ENCODE data around the gene SETD3. TPM values are rescaled to one million over a fixed set of nuclear protein-coding genes. Genes with fewer than 3 reads are reported as not detected.

SETD3 gene
- total and polyA plus RNA-seq, 4 donors, result 36.4 to 60.9 (median 49.7) TPM

DNA sequence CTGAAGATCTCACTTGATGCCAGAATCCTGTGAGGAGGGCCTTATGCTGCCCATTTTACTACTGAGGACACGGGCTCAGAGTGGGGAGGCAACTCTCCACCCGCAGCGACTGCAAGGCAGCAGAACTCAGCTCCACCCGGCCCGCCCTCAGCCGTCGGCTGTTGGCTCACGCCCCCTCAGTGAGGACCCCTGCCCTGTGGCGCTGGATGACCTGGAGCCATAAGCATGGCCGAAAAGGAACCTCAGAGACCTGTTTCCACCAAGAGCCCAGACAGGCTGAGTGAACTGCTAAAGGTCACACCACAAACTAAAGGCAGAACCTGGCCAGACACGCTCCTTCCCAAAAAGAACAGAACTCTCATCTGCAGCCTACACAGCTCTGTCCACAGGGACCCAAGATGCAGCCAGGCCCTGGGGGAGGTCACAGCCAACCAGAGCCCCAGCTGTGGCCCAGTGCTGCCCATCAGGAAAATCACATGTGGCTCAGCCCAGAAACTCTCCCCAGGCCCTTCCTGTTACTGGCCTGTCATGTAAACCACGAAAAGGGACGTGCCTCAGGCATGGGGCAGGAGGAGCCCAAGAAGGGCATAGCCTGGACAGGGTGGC, 33.4 kb upstream of the SETD3 start:
- H3K36me3 ChIP-seq (ENCODE audit: control insufficient read depth in 4 of 4, insufficient read depth in 4 of 4, low read length in 4 of 4), result peaks cover 0 to 46% (median 9%) of the 10 kb centered on the region in 4 donors
- no peak overlapping the region for H3K9ac ChIP-seq (ENCODE audit: insufficient read depth in 1 of 2, low read length in 2 of 2)
- H3K4me1 ChIP-seq (ENCODE audit: control insufficient read depth in 5 of 5, insufficient read depth in 5 of 5, low read length in 5 of 5), result peaks cover 0 to 5% (median 0%) of the 10 kb centered on the region in 5 donors
- no peak overlapping the region for H3K4me3 ChIP-seq
- WGBS, 2 donors, result 82 to 86% methylated on average over 13 of the region's 13 CpGs
- no peaks in the 10 kb centered on the region for H3K9me3 ChIP-seq (ENCODE audit: control insufficient read depth in 4 of 4, insufficient read depth in 3 of 4, low read length in 3 of 4)
- no peak for ATAC-seq (ENCODE audit: insufficient read depth, low FRiP score)
- no peak for TF ChIP-seq CTCF (IDR thresholded peaks at IDR 0.05; ENCODE audit: control extremely low read depth, extremely low read depth)
- DNase-seq, result no peak
- no peak overlapping the region for H3K27ac ChIP-seq (ENCODE audit: low read depth in 1 of 2, low read length in 1 of 2)
- H3K27me3 ChIP-seq (ENCODE audit: control insufficient read depth in 3 of 3, insufficient read depth in 3 of 3, low read length in 2 of 3), result no peaks in the 10 kb centered on the region

GRCh38 chr14:99513183-99513694, 32.6 kb upstream of the SETD3 start:
- WGBS, 2 donors, result 90 to 92% methylated on average over 15 of the region's 15 CpGs
- no peak for ATAC-seq (ENCODE audit: insufficient read depth, low FRiP score)
- no peak for TF ChIP-seq CTCF (IDR thresholded peaks at IDR 0.05; ENCODE audit: control extremely low read depth, extremely low read depth)
- Histone ChIP-seq H3K27ac (ENCODE audit: low read depth in 1 of 2, low read length in 1 of 2) (no peak overlapping the region), H3K27me3 (ENCODE audit: control insufficient read depth in 3 of 3, insufficient read depth in 3 of 3, low read length in 2 of 3) (no peaks in the 10 kb centered on the region), H3K9me3 (ENCODE audit: control insufficient read depth in 4 of 4, insufficient read depth in 3 of 4, low read length in 3 of 4) (no peaks in the 10 kb centered on the region), H3K4me3 (no peak overlapping the region), H3K4me1 (ENCODE audit: control insufficient read depth in 5 of 5, insufficient read depth in 5 of 5, low read length in 5 of 5) (peaks cover 0 to 2% (median 0%) of the 10 kb centered on the region in 5 donors), H3K9ac (ENCODE audit: insufficient read depth in 1 of 2, low read length in 2 of 2) (no peak overlapping the region), H3K36me3 (ENCODE audit: control insufficient read depth in 4 of 4, insufficient read depth in 4 of 4, low read length in 4 of 4) (peaks cover 0 to 54% (median 17%) of the 10 kb centered on the region in 4 donors)
- DNase-seq, result no peak

DNA sequence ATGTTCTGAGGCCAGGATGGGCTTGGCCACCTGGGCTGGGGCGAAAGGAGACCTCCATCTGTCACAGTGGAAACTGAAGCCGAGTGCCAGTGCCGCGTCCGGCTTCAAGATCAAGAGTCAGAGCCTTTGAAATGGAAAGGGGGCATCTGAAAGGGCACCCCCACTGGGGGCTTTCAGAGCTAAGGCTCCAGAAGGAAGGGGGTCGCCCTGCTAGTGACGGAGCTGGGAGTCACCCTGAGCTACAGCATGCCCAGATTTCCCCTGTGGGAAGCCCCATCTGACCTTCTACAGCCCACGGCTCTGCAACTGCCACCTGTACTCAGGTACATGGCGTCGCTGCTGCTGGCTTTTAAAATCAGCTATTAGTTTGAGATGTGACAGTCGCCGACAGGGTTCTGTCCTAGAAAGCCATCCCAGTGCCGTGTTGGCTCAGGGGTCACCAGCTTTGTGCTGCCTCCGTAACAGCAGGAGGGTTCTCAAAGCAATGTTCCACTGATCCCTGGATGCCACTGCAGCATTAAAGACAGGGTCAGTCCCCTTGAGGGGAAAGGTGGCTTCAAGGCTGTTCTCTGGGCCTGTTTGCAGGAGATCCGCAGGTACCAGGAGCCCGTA, 32.0 kb upstream of the SETD3 start:
- Histone ChIP-seq H3K4me1 (ENCODE audit: control insufficient read depth in 5 of 5, insufficient read depth in 5 of 5, low read length in 5 of 5) (no peaks in the 10 kb centered on the region), H3K27ac (ENCODE audit: low read depth in 1 of 2, low read length in 1 of 2) (no peak overlapping the region), H3K36me3 (ENCODE audit: control insufficient read depth in 4 of 4, insufficient read depth in 4 of 4, low read length in 4 of 4) (peaks cover 3 to 59% (median 22%) of the 10 kb centered on the region in 4 donors), H3K4me3 (no peak overlapping the region), H3K9me3 (ENCODE audit: control insufficient read depth in 4 of 4, insufficient read depth in 3 of 4, low read length in 3 of 4) (no peaks in the 10 kb centered on the region), H3K9ac (ENCODE audit: insufficient read depth in 1 of 2, low read length in 2 of 2) (no peak overlapping the region), H3K27me3 (ENCODE audit: control insufficient read depth in 3 of 3, insufficient read depth in 3 of 3, low read length in 2 of 3) (no peaks in the 10 kb centered on the region)
- ATAC-seq (ENCODE audit: insufficient read depth, low FRiP score) (no peak), DNase-seq (no peak)
- WGBS, 2 donors, result 94 to 95% methylated on average over 16 of the region's 16 CpGs
- no peak for TF ChIP-seq CTCF (IDR thresholded peaks at IDR 0.05; ENCODE audit: control extremely low read depth, extremely low read depth)

Measured in lung (tissue), 12 donors.